HepG2 (cell line): ENCODE data around the gene METTL27. TPM values are rescaled to one million over a fixed set of nuclear protein-coding genes. Genes with fewer than 3 reads are reported as not detected.

Experiments used
- BRD4 ChIP-seq: sonication (generic); formaldehyde crosslinking; IDR thresholded peaks from 2 replicates; pipeline ENCODE4 v1.4.0; 2020; ENCODE audit warnings: missing genetic modification reagents
- E2F2 ChIP-seq: sonication (generic); formaldehyde crosslinking; IDR thresholded peaks from 2 replicates; pipeline ENCODE4 v1.4.0; 2020; ENCODE audit warnings: missing genetic modification reagents, borderline replicate concordance
- GMEB1 ChIP-seq: sonication (generic); formaldehyde crosslinking; IDR thresholded peaks from 2 replicates; pipeline ENCODE4 v1.5.1; 2020; ENCODE audit warnings: missing genetic modification reagents, mild to moderate bottlenecking, borderline replicate concordance
- KMT2B ChIP-seq: IDR thresholded peaks from 2 replicates; pipeline ENCODE4 v1.6.1; 2016; ENCODE audit warnings: missing genetic modification reagents, missing compliant biosample characterization
- MLXIP ChIP-seq: sonication (generic); formaldehyde crosslinking; IDR thresholded peaks from 2 replicates; pipeline ENCODE4 v1.9.0; 2021; ENCODE audit warnings: missing genetic modification reagents, borderline replicate concordance
- POLR2AphosphoS2 ChIP-seq: IDR thresholded peaks from 2 replicates; pipeline ENCODE4 v1.6.1; 2011; ENCODE audit warnings: low read depth, low read length, improper control_type of control experiment
- PTBP1 ChIP-seq: fragments of 200-400 bp; formaldehyde crosslinking; IDR thresholded peaks from 2 replicates; pipeline ENCODE4 v1.6.1; 2018; ENCODE audit warnings: low read length, low read depth; ENCODE audit not compliant: poor library complexity, severe bottlenecking
- REPIN1 ChIP-seq: sonication (generic); formaldehyde crosslinking; IDR thresholded peaks from 2 replicates; pipeline ENCODE4 v1.8.0; 2022; ENCODE audit warnings: missing genetic modification reagents, low read depth, mild to moderate bottlenecking, borderline replicate concordance
- SKIL ChIP-seq: sonication (generic); formaldehyde crosslinking; IDR thresholded peaks from 2 replicates; pipeline ENCODE4 v1.8.0; 2022; ENCODE audit warnings: missing genetic modification reagents, mild to moderate bottlenecking, moderate library complexity, borderline replicate concordance
- TCF12 ChIP-seq, 2 experiments: fragments of 450-650 bp in 1 of 2; sonication (generic) in 1 of 2; formaldehyde crosslinking in 1 of 2; IDR thresholded peaks; 2 replicates each; pipeline versions ENCODE4 v1.6.1 to v1.8.0; 2017 to 2022; ENCODE audit warnings: antibody characterized with exemption in 1 of 2, mild to moderate bottlenecking in 1 of 2, missing genetic modification reagents in 1 of 2, moderate library complexity in 1 of 2
- ZBTB7B ChIP-seq: sonication (generic); formaldehyde crosslinking; IDR thresholded peaks from 2 replicates; pipeline ENCODE4 v1.4.0; 2020; ENCODE audit warnings: missing genetic modification reagents
- ZMYM4 ChIP-seq: sonication (generic); formaldehyde crosslinking; IDR thresholded peaks from 2 replicates; pipeline ENCODE4 v1.8.1; 2023; ENCODE audit warnings: mild to moderate bottlenecking, missing genetic modification reagents
- ZNF790 ChIP-seq: sonication (generic); formaldehyde crosslinking; IDR thresholded peaks from 2 replicates; pipeline ENCODE4 v1.8.0; 2022; ENCODE audit warnings: missing genetic modification reagents, mild to moderate bottlenecking, borderline replicate concordance
- ZNF839 ChIP-seq: sonication (generic); formaldehyde crosslinking; IDR thresholded peaks from 2 replicates; pipeline ENCODE4 v1.4.0; 2020; ENCODE audit warnings: missing genetic modification reagents, mild to moderate bottlenecking, borderline replicate concordance
- ZSCAN31 ChIP-seq: sonication (generic); formaldehyde crosslinking; IDR thresholded peaks from 2 replicates; pipeline ENCODE4 v1.5.0; 2020; ENCODE audit warnings: low read depth, mild to moderate bottlenecking, missing genetic modification reagents
- polyA plus RNA-seq, 8 experiments: library from polyadenylated mRNA; depleted of rRNA in 3 of 8; stranded (reverse) in 7 of 8; unstranded in 1 of 8; fragments of >200 nt; fragmentation: Illumina TruSeq in 4 of 8; extraction: Trizol in 4 of 8; gene quantifications; 2 replicates each; pipeline versions ENCODE4 v1.2.1 to v1.2.3, GENCODE V29; 2011 to 2016; ENCODE audit warnings: low read depth in 4 of 8, missing spikeins in 1 of 8, mixed read lengths in 1 of 8; ENCODE audit not compliant: insufficient read depth in 1 of 8
- total RNA-seq, 5 experiments: library from RNA; depleted of rRNA; stranded (reverse); fragments of >200 nt; fragmentation: Illumina TruSeq; extraction: Trizol; gene quantifications; 2 replicates each; pipeline ENCODE4 v1.2.3, GENCODE V29; 2016; ENCODE audit warnings: low read depth in 1 of 5
- TF ChIP-seq, protein P1 (sequence below): sonication (generic); formaldehyde crosslinking; IDR thresholded peaks from 2 replicates; pipeline ENCODE4 v1.4.0; 2020; ENCODE audit warnings: missing genetic modification reagents

METTL27 gene
- total and polyA plus RNA-seq, 2 of the 13 experiments (the other 11 are each of a cell fraction or from before 2014, with no cell fraction given) = 2.0 to 3.0 TPM

DNA sequence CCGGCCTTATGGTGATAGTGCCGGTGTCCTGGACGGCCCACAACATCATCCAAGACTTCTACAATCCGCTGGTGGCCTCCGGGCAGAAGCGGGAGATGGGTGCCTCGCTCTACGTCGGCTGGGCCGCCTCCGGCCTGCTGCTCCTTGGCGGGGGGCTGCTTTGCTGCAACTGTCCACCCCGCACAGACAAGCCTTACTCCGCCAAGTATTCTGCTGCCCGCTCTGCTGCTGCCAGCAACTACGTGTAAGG, 10.8 kb downstream of the METTL27 start (continued):
- TF ChIP-seq MLXIP (CRISPR knock-in tag) = no peak
- no peak for TF ChIP-seq E2F2 (CRISPR knock-in tag)
- 0 out of 2 replicates have a peak, but pooled peaks have one; percentile 18 for TF ChIP-seq ZNF790
- TF ChIP-seq KMT2B (CRISPR knock-in tag) = 0 out of 2 replicates have a peak, but pooled peaks have one; percentile 8
- no peak for TF ChIP-seq ZMYM4 (CRISPR knock-in tag)
- TF ChIP-seq REPIN1 (CRISPR knock-in tag) = 0 out of 2 replicates have a peak, but pooled peaks have one; percentile 8
- TF ChIP-seq ZNF839 (CRISPR knock-in tag) = no peak
- TF ChIP-seq ZBTB7B (CRISPR knock-in tag) = no peak
- TF ChIP-seq BRD4 (CRISPR knock-in tag) = no peak
- no peak for TF ChIP-seq GMEB1 (CRISPR knock-in tag)
- no peak for TF ChIP-seq TCF12 (IDR thresholded peaks at IDR 0.05)
- 0 out of 2 replicates have a peak, but pooled peaks have one; percentile 8 for TF ChIP-seq TCF12 (CRISPR knock-in tag; IDR thresholded peaks at IDR 0.05)
- TF ChIP-seq, protein P1, sequence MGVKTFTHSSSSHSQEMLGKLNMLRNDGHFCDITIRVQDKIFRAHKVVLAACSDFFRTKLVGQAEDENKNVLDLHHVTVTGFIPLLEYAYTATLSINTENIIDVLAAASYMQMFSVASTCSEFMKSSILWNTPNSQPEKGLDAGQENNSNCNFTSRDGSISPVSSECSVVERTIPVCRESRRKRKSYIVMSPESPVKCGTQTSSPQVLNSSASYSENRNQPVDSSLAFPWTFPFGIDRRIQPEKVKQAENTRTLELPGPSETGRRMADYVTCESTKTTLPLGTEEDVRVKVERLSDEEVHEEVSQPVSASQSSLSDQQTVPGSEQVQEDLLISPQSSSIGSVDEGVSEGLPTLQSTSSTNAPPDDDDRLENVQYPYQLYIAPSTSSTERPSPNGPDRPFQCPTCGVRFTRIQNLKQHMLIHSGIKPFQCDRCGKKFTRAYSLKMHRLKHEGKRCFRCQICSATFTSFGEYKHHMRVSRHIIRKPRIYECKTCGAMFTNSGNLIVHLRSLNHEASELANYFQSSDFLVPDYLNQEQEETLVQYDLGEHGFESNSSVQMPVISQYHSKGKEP (CRISPR knock-in tag) = no peak
- no peak for TF ChIP-seq PTBP1
- TF ChIP-seq SKIL (CRISPR knock-in tag) = no peak
- TF ChIP-seq POLR2AphosphoS2 = no peak
- TF ChIP-seq ZSCAN31 = no peak
